Superior temporal gyrus (tissue), 1 donor: ENCODE measurements around the gene RGS19.

Experiments used
- DNase-seq: peaks from one replicate; pipeline ENCODE4 v3.0.0-alpha.2; 2016; ENCODE audit errors: extremely low spot score

The RGS19 gene

DNA sequence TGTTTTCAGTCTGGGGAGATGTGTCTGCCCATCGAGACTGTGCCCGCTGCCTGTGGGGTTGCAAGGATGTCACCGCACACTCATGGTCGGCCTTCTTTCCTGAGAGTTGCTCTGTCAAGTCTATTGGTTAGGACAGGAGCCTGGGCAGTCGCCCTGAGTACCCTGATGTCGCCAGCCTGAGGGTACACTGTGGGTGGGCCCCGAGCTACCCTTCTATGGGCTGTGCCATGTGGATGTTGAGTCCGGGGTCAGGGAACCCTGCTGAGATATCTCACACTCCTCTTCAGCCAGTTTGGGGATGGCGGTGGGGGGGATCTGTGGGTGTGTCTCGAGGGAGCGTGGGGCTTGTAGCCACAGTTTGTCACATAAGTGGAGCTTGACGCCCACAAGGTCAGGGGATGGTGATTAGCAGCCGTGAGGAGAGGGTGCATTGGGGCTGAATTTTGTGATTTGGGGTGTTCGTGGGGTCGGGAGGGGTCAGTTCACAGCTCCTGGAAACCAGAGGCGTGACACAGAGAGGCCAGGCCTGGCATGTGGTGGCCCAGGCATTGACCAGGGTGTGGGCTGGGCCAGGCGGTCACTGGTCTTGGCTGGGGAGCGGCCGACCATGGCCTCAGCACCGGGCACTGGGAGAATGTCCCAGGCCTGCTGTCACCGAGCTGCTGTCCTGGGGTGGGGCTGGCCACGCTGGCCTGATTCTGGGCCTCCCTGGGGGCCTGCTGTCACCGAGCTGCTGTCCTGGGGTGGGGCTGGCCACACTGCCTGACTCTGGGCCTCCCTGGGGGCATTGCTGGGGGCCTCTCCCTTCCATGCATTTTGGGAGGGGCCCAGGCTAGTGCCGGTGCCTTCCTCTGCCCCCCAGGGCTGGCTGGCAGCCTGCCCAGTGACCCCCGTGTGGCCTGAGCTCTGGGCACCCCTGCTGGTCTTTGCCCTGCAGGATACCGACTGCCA lies 29.7 kb upstream of the RGS19 start:
- DNase-seq: peak; percentile 0

DNA sequence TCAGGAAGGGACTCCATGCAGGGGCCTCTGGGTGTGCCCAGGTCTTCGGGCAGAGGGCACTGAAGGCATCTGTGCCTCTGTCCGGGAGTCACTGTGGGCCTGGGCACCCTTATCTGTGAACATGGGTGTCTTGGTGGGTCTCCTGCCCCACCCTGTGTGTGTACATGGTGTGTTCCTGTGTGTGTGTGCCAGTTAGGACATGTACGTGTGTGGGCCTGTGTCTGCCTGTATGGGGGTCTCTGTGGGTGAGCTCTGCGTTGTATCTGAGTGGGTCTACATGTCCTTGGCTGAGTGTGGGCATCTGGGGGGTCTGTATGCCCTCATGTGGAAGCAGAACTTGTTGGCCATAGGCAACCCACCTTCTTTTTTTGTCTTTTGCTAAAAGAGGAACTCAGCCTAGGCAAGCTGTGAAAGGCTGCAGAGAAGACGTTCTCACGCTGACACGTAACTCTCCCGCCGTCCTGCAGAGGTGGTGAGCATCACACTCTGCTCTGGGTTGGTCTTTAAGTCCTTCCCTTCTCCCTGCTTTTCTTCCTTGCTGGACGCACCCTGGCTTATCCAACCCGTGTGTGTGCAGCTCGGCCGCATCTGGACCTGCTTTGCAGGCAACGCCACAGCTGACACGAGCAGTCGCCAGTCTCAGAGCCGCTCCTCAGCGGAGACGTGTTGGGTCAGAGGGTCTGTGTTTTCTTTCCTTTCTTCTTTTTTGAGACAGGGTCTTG lies 28.6 kb upstream of the RGS19 start:
- peak; percentile 24 for DNase-seq

DNA sequence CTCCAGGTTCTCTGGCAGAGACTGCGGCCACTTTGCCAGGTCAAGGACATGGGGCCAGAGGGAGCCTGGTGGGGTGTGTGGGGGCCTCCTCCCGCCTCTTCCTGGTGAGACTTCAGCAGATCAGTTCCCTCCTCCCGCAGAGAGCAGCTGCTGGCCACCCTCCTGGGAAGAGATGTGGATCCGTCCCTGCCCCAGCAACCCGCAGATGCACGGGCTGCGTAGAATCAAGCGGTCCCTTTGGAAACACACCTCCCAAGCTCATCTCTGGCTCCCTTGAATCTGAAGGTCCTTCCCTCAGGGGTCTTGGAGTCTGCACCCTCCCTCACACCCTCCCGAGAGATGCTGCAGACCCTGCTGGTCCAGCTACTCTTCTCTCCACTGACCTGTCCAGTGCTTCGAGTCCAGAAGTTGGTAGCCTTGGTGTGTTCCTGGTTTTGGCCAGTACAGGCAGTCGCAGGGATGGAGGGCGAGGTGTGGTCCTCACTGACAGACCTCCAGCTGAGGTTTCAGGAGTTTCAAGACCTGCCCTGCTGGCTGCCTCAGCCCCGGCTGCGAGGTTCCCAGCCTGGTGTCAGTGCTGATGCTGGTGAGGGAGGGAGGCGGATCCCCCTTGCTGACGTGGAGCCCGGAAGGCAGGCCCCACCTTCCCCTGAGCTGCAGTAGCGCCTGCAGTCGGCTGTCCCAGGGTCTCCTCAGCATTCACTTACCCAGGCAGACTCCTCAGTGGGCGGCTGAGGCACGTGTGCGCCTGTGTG lies 27.8 kb upstream of the RGS19 start, which contains the start of gene NPBWR2:
TSS of gene NPBWR2 (minus strand) at position 585 of the 755 bp plus-strand sequence. CDS start 734 bp downstream, outside the sequence.
- DNase-seq: peak; percentile 11

DNA sequence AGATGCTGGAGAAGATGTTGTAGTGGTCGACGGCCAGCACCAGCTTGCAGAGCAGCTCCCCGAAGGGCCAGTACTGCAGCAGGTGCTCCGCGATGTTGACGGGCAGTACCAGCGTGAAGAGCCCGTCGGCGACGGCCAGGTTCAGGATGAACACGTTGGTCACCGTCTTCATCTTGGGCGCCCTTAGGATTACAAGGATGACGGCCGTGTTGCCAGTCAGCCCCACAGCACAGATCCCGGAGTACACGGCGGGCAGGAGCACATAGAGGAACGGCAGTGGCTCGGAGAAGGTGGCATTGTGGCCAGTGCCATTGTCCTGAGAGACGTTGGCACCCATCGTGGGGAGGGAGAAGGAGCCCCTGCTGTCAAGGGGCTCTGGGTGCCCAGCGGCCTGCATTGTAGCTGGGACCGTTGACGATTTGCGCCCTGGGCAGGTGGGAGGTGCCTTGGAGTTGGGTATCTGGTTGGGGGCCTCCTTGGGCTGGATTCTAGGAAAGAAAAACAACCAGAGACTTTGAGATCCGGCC lies 27.2 kb upstream of the RGS19 start:
- DNase-seq: peak; percentile 0

DNA sequence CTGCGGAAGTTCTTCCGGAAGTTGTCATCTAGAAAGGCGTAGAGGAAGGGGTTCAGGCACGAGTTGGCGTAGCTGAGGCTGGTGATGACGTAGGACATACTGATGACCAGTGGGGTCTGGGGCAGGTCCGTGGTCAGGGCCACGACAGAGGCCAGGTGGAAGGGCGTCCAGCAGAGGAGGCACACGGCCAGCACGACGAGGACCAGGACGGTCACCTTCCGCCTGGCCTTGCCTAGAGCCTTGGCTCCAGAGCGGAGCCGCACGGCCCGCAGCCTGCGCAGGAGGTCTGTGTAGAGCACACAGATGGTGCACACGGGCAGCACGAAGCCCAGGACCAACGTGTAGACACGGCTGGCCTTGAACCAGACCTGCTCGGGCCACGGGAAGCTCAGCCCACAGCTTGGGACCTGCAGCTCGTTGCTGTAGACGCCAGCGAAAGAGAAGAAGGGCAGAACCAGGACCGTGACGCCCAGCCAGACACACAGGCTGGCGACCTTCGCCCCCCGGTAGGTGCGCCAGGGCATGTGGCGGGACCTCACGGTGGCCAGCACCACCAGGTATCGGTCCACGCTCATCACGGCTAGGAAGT lies 26.6 kb upstream of the RGS19 start:
- peak; percentile 0 for DNase-seq

DNA sequence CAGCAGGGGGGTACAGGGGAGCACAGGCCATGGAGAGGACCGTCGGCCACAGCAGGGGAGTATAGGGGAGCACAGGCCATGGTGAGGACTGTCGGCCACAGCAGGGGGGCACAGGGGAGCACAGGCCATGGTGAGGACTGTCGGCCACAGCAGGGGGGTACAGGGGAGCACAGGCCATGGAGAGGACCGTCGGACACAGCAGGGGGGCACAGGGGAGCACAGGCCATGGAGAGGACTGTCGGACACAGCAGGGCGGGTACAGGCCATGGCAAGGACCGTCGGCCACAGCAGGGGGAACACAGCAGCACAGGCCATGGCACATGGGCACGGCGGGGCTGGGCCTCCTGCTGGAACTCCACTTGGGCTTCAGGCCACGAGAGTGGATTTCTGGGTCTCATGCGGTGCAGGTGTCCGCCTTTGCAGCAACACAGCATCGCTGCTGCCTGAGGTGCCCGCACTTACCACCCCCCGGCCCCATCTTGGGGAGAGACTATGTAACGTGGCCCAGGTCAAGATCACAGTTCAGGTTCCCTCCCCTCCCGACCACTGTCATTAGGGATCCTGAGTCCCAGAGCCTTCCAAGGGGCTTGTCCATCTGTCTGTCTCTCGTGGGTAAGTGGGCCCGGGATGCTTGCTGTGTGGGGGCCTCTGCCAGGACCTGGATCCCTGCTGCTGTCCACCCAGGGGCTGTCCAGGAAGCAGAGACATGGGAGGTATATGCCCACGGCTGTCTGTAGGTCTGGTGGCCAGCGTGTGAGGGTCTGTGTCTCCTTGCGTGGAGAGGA lies 25.5 kb upstream of the RGS19 start:
- peak; percentile 0 for DNase-seq

DNA sequence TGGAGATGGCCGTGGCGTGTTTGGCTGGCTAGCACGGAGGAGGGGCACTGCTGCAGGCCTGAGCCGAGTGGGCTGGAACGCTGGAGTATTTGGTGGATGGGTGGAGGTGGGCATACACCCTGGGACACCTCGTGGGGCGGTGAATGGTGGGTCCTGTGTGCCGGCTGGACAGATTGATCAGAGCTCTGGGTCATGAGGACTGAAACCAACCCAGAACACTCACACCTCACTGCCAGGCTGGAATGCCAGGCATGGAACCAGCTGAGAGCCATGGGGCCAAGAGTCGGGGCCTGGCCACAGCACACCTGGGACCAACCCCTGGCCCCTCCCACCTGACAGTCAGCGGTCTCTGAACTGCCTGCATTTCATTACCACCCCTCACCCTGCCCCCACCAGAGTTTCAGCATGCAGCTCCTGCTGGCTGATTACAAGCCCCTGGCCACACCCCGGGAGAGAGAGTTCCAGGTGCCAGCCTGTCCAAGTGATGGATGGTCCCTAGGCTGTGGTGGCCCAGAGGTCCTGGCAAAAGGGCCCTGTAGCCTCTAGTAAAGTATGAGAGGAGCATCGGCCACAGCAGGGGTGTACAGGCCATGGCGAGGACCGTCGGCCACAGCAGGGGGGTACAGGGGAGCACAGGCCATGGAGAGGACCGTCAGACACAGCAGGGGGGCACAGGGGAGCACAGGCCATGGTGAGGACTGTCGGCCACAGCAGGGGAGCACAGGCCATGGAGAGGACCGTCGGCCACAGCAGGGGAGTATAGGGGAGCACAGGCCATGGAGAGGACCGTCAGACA lies 24.8 kb upstream of the RGS19 start:
- DNase-seq: peak; percentile 0

DNA sequence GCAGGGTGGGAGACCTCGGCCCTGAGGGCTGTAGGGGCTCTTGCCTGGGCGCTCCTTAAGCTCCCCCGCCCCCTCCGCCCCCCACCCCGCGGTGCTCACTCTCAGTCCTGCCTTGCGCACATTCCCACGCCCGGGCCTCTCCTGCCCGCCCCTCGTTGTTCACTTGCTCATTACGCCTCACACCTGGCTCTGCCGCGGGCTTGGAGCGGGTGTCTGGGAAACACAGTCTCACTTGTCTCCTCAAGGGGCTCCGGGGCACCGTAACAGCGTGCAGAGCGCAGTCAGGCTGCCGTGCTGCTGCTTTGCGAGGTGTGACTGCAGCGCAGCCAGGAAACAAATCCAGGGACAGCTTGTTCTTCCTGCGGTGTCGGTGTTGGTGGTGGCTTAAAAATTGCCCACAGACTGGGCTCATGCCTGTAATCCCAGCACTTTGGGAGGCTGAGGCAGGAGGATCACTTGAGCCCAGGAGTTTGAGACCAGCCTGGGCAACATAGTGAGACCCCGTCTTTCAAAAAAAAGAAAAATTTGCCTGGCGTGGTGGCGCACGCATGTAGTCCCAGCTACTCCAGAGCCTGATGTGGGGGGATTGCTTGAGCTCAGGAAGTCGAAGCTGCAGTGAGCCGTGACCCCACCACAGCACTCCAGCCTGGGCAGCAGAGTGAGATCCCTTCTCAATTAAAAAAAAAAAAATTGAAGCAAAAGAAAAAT lies 23.5 kb upstream of the RGS19 start:
- peak; percentile 35 for DNase-seq

DNA sequence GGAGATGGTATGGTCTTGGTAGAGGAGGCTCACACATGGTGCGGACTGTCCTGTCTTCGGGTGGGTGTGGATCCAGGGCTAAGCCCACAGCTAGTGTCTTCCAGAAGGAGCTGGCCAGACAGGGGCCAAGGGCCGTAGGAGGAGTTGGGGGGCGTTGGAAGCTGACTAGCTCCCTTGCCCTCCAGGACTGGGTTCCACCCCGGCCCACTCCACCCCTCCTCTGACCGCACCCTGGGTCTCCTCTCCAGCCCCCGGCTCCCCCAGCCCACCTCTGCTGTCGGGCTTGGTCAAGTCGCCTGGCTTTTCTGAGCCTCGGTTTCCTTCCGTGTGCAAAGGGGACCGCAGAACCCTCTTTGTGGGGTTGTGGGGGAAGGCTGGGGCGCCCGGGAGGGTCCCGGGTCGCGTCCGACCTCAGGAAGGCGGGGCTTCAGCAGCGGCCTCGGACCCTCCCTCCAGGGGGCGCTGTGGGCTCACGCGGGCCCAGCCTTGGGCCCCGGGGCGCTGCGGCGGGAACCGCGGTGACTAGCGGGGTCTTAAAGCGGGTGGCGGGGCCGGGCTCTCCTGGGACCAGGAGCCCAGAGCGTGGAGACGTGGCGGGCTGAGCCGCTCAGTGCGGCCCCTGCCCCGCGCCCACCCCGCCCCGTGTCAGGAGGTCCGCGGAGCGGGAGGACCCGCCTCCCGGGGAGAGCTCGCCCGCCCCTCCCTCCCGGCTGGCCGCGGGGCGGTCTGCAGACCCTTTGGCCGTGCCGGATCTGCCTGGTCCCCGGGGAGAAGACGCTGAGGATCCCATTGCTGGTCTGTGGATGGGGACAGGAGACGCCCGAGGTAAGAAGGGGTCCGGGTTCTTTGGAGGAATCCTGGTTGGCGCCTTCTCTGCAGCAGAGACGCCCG lies 22.7 kb upstream of the RGS19 start:
- DNase-seq: no peak

DNA sequence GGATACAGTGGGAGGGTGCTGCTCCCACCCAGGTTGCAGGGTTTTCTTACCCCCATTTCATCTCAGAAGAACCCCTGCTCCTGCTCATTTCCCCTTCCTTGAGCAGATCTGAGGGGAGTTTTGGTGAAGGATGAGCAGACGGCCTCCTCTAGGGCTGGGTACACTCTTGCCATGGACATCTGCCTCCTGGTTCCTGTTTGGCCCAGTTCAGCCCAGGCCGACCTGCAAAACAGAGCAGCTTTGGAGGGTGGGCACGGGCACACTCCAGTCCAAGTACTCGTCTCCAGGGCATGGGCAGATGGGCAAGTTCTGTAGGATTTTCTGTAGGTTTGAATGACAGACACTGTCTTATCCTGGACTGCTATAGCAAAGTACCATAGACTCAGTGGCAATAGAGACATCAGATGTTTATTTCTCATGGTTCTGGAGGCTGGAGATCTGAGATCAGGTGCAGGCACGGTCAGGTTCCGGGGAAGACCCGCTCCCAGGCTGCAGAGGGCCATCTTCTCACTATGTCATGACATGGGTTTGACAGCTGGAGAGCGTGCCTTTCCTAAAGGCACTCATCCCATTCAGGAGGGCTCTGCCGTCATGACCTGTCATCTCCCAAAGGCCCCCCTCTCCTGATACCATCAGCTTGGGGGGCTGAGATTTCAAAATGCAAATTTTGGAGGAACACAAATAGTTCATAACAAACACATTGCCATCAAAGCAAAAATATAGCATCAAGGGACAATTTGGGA lies 21.8 kb upstream of the RGS19 start:
- DNase-seq: no peak

DNA sequence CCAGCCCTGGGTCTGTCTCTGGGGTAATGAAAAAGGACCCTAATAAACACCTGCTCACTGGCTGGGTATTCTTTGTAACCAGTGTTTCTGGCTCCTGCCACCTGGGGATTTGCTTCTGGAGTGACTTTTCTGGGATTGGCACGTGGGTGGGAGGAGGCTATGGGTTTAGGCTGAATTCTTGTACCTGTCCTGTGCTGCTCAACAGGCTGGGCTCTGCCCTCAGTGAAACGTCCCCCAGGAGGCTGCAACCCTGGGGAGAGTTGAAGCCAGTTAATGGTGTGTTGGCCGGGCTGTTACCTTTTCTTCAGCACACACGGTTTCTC lies 21.2 kb upstream of the RGS19 start:
- DNase-seq: no peak

DNA sequence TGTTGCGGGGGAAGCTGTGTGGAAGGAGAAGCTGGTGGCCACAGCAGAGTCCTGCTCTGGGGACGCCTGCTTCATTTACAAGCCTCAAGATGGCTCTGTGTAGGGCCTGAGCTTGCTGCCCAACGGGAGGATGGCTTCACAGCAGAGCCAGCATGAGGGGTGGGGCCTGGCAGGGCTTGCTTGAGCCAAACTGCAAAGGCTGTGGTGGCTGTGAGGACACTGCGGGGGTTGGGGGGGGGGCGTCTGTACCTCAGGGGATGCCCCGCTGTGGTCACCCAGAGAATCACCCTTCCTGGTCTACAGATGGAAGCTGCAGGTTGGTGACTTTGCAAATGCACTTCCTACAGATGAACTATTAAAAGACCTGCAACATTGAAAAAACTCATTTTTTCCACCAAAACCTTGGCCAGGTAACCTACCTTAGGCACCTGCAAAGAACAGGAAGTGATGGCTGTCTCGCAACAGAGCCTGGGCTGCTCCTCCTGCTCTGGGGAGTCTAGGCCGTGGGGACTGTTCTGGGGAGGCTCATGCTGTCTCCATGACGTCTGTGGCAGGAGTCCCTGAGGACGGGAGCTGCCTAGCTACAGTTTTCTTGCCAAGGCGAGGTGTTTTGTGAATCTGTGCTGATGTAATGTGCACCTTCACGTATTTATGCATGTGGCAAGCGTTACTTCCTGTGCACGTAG lies 20.7 kb upstream of the RGS19 start:
- no peak for DNase-seq

DNA sequence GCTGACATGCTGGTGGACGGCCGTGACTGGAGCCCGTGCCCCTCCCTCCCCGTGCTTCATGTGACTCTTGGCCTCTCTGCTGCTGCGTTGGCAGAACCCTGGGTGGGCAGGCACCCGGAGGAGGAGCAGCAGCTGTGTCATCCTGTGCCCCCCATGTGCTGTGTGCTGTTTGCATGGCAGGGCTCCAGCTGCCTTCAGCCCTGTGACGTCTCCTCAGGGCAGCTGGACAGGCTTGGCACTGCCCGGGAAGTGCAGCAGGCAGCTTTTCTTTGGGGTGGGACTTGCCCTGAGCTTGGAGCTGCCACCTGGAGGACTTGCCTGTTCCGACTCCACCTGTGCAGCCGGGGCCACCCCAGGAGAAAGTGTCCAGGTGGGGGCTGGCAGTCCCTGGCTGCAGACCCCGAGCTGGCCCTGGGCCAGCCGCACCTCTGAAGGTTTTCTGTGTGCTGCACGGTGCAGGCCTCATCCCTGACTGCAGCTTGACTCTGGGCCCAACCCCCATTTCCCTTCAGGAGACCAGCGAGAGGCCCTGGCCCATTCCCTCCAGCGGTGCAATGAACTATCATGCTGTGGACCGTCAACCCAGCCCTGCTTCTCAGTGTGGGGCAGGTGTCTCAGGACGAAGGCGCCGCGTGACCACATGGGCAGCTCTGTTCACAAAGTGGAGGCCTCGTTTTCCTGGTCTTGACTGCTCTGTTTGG lies 19.9 kb upstream of the RGS19 start:
- no peak for DNase-seq

DNA sequence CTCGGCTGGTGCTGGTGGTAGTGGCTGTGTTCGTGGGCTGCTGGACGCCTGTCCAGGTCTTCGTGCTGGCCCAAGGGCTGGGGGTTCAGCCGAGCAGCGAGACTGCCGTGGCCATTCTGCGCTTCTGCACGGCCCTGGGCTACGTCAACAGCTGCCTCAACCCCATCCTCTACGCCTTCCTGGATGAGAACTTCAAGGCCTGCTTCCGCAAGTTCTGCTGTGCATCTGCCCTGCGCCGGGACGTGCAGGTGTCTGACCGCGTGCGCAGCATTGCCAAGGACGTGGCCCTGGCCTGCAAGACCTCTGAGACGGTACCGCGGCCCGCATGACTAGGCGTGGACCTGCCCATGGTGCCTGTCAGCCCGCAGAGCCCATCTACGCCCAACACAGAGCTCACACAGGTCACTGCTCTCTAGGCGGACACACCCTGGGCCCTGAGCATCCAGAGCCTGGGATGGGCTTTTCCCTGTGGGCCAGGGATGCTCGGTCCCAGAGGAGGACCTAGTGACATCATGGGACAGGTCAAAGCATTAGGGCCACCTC lies 19.2 kb upstream of the RGS19 start:
- no peak for DNase-seq

DNA sequence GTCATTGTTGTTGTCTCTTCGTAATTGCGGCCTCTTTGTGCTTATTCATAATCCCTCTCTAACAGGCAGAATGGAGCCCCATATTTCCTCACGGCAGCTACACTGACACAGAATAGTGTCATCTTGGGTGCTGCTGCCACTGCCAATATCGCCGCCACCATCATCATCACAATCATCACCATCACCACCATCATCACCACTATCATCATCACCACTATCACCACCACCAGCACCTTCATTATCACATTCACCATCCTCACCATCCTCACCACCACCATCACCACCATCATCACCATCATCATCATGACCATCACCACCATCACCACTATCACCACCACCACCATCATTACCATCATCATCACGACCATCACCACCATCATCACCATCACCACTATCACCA lies 17.2 kb upstream of the RGS19 start:
- no peak for DNase-seq

DNA sequence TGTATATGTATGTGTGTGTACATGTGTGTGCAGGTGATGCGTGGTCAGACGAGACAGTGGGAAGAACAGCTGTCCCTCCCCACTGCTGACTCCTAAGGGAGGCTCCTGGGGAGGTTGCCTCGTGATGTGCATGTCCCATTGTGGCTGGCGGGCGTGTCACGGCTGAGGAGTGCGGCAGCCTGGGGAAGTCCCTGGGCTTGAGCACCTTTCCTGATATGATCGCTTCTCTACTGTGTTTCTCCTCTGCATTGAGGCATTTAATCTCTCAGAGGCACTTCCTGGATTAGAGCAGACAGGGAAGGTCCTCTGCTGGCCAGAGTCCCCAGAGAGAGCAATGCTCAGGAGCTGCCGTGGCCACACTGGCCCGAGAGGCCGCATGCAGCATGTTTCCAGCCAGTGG lies 16.6 kb upstream of the RGS19 start:
- no peak for DNase-seq
